Measurements from ENCODE around the gene RSPH4A. TPM values are rescaled to one million over a fixed set of nuclear protein-coding genes. Genes with fewer than 3 reads are reported as not detected.

Gene RSPH4A
- total RNA-seq, 1 donor from 2014 or later = 0.52 TPM

DNA sequence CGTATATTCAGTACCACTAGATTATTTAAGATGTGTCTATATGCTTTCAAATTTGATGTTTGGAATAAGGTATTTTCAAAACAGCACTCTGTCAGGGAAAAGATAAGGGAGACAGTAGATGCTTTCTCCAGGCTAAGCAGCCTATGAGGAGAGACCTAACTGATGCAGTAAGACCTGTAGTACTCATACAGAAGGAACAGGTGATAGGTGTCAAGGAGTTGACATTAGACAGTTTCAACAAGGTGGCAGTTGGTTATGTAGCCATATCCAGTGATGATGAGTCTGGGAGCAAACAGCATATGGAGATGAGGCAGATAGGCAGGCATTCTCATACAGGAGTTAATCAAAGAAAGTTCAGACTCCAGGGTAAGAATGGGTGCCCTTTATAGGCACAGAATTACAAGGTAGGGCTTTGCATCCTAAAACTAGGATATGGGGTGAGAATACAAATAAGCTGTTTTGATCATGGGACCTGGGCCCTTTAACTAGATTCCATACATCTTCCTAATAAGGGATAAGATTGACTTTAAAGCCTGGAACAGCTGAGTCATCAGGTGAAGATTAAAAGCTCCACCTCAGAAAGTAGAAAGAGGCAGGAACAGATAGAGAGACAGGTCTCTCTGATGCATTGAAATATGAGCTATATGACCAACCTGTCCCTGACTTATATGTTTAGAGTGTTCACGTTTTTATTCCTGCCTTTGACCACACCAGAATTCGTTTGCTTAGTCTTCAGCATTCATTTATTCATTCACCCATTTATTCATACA, 7.9 kb downstream of the RSPH4A start:
- H3K4me1 ChIP-seq (ENCODE audit: control insufficient read depth in 3 of 3, insufficient read depth in 3 of 3, low read length in 3 of 3) = no peaks in the 10 kb centered on the region
- no peak overlapping the region for H3K27ac ChIP-seq (ENCODE audit: low read depth, low read length)
- H3K27me3 ChIP-seq (ENCODE audit: control insufficient read depth in 3 of 3, insufficient read depth in 3 of 3, low read length in 3 of 3) = no peaks in the 10 kb centered on the region
- H3K36me3 ChIP-seq (ENCODE audit: control insufficient read depth in 3 of 3, insufficient read depth in 3 of 3, low read length in 3 of 3) = no peaks in the 10 kb centered on the region
- H3K9me3 ChIP-seq (ENCODE audit: control insufficient read depth in 3 of 3, low read length in 3 of 3) = no peaks in the 10 kb centered on the region
- no peak overlapping the region for H3K9ac ChIP-seq (ENCODE audit: low read depth in 1 of 3, low read length in 3 of 3)
- no peak overlapping the region for H3K4me3 ChIP-seq (ENCODE audit: low read length in 3 of 3)

DNA sequence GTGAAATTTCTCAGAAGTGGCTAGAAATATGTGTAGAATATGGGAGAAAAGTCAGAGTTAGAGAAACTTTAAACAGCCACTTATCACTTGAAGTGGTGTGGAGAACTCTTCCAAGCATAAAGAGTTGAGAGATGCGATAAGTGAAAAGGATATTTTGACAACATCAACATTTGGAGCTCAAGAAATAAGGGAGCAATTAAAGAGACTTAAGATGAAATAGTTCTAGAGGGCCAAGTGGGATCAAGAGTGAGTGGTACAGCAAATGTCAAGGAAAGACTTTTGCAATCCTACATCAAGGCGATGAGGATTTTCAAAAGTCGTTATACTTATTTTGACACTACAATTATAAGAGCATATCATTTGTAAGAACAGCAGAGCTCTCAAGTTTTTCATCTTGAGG, 9.6 kb downstream of the RSPH4A start:
- Histone ChIP-seq H3K4me1 (ENCODE audit: control insufficient read depth in 3 of 3, insufficient read depth in 3 of 3, low read length in 3 of 3) (no peaks in the 10 kb centered on the region), H3K9ac (ENCODE audit: low read depth in 1 of 3, low read length in 3 of 3) (no peak overlapping the region), H3K4me3 (ENCODE audit: low read length in 3 of 3) (no peak overlapping the region), H3K27me3 (ENCODE audit: control insufficient read depth in 3 of 3, insufficient read depth in 3 of 3, low read length in 3 of 3) (no peaks in the 10 kb centered on the region), H3K36me3 (ENCODE audit: control insufficient read depth in 3 of 3, insufficient read depth in 3 of 3, low read length in 3 of 3) (no peaks in the 10 kb centered on the region), H3K27ac (ENCODE audit: low read depth, low read length) (no peak overlapping the region), H3K9me3 (ENCODE audit: control insufficient read depth in 3 of 3, low read length in 3 of 3) (no peaks in the 10 kb centered on the region)

DNA sequence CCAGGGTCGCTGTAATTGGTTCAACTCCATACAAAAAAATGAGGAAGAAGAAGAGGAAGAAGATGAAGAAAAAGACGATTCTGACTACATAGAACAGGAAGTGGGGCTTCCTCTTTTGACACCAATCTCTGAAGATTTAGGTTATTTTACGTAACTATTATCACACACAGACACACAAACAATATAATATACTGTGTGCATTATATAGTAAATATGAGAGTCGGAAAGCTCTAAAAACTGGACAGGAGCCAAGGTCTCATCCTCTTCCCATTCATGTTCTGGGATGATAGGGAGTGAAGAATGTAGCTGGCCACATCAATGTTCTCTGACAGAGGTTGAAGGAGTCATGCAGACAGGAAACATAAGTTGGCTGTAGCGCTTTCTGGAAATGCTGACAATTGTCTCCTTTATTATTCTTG, 13.3 kb downstream of the RSPH4A start:
- Histone ChIP-seq H3K27ac (ENCODE audit: low read depth, low read length) (no peak overlapping the region), H3K4me1 (ENCODE audit: control insufficient read depth in 3 of 3, insufficient read depth in 3 of 3, low read length in 3 of 3) (no peaks in the 10 kb centered on the region), H3K4me3 (ENCODE audit: low read length in 3 of 3) (no peak overlapping the region), H3K9ac (ENCODE audit: low read depth in 1 of 3, low read length in 3 of 3) (no peak overlapping the region), H3K9me3 (ENCODE audit: control insufficient read depth in 3 of 3, low read length in 3 of 3) (no peaks in the 10 kb centered on the region), H3K27me3 (ENCODE audit: control insufficient read depth in 3 of 3, insufficient read depth in 3 of 3, low read length in 3 of 3) (no peaks in the 10 kb centered on the region), H3K36me3 (ENCODE audit: control insufficient read depth in 3 of 3, insufficient read depth in 3 of 3, low read length in 3 of 3) (peaks cover 0 to 5% (median 0%) of the 10 kb centered on the region in 3 donors)

DNA sequence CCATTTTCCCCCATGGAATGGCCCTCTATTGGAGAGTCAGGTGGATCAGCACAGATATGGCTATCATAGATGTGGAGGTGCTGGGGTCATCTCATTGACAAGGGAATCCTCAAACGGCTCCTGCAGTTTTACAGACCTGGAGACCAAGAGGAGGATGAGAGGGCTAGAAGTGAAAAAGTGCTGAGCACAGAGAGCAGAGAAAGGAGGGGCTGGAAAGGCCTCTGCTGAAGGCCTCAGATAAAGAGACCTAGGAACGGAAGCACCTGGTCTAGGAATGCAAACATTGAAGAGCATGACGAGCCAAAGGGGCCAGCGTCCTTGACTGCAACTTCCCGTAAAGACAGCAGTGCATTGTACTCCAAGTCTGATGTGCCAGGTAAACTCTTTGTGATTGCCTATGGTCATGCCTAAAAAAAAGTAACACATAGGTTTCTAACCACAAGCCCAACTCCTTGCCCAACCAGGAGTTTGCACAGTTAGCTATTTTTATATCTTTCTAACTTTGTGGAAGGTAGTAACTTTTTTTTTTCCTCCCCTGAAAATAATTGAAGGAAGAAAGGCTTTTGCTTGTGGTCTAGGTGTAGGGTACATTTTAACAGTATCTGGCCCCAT, 15.2 kb downstream of the RSPH4A start:
- no peaks in the 10 kb centered on the region for H3K4me1 ChIP-seq (ENCODE audit: control insufficient read depth in 3 of 3, insufficient read depth in 3 of 3, low read length in 3 of 3)

DNA sequence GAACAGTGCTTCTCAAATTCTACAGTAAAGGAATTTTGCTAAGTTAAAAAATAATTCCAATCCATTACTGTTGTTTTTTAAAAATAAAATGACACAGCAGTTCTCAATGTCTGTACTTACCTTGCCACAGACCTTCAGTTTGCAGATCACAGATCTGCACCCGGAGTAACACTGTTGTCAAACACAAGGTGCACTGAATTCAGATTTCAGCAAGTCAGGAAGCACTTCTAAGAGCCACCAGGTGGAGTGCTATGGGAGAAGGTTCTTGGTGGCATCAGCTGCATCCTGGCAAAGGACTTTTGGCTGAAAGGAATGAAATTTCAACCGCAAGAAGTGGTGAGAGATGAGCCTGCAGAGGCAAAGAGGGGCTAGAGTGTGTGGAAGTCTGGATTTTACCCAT, 17.4 kb downstream of the RSPH4A start:
- Histone ChIP-seq H3K4me3 (ENCODE audit: low read length in 3 of 3) (no peak overlapping the region), H3K4me1 (ENCODE audit: control insufficient read depth in 3 of 3, insufficient read depth in 3 of 3, low read length in 3 of 3) (no peaks in the 10 kb centered on the region), H3K36me3 (ENCODE audit: control insufficient read depth in 3 of 3, insufficient read depth in 3 of 3, low read length in 3 of 3) (peaks cover 0 to 5% (median 2%) of the 10 kb centered on the region in 3 donors), H3K9me3 (ENCODE audit: control insufficient read depth in 3 of 3, low read length in 3 of 3) (no peaks in the 10 kb centered on the region), H3K27ac (ENCODE audit: low read depth, low read length) (no peak overlapping the region), H3K9ac (ENCODE audit: low read depth in 1 of 3, low read length in 3 of 3) (no peak overlapping the region), H3K27me3 (ENCODE audit: control insufficient read depth in 3 of 3, insufficient read depth in 3 of 3, low read length in 3 of 3) (no peaks in the 10 kb centered on the region)

More for the DNA sequence above, 15.2 kb downstream of the RSPH4A start:
- no peak overlapping the region for H3K9ac ChIP-seq (ENCODE audit: low read depth in 1 of 3, low read length in 3 of 3)
- H3K9me3 ChIP-seq (ENCODE audit: control insufficient read depth in 3 of 3, low read length in 3 of 3) = no peaks in the 10 kb centered on the region
- H3K27me3 ChIP-seq (ENCODE audit: control insufficient read depth in 3 of 3, insufficient read depth in 3 of 3, low read length in 3 of 3) = no peaks in the 10 kb centered on the region
- peaks cover 0 to 5% (median 2%) of the 10 kb centered on the region in 3 donors for H3K36me3 ChIP-seq (ENCODE audit: control insufficient read depth in 3 of 3, insufficient read depth in 3 of 3, low read length in 3 of 3)
- H3K4me3 ChIP-seq (ENCODE audit: low read length in 3 of 3) = no peak overlapping the region
- no peak overlapping the region for H3K27ac ChIP-seq (ENCODE audit: low read depth, low read length)

DNA sequence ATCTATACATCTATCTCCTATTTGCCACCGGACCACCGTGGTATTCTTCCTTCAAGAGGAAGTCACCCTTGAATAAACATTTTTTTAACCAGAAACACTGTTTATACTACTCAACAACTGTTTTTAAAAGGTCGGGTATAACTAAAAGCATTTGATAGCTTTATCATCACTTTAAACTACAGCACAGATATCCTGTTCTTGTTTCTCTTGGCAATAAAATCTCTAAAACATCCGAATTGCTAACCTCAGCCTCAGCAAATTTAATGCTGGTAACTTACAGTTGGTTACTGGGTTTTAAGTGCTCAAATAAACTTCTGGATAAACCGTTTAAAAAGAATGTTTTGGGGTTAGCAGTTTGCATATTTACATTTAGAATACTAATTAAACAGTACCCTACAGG, 31.9 kb downstream of the RSPH4A start:
- H3K4me3 ChIP-seq (ENCODE audit: low read length in 3 of 3) = no peak overlapping the region
- H3K36me3 ChIP-seq (ENCODE audit: control insufficient read depth in 3 of 3, insufficient read depth in 3 of 3, low read length in 3 of 3) = peaks cover 0 to 12% (median 8%) of the 10 kb centered on the region in 3 donors
- no peak overlapping the region for H3K27ac ChIP-seq (ENCODE audit: low read depth, low read length)
- no peaks in the 10 kb centered on the region for H3K27me3 ChIP-seq (ENCODE audit: control insufficient read depth in 3 of 3, insufficient read depth in 3 of 3, low read length in 3 of 3)
- H3K9me3 ChIP-seq (ENCODE audit: control insufficient read depth in 3 of 3, low read length in 3 of 3) = no peaks in the 10 kb centered on the region
- no peaks in the 10 kb centered on the region for H3K4me1 ChIP-seq (ENCODE audit: control insufficient read depth in 3 of 3, insufficient read depth in 3 of 3, low read length in 3 of 3)
- H3K9ac ChIP-seq (ENCODE audit: low read depth in 1 of 3, low read length in 3 of 3) = no peak overlapping the region

DNA sequence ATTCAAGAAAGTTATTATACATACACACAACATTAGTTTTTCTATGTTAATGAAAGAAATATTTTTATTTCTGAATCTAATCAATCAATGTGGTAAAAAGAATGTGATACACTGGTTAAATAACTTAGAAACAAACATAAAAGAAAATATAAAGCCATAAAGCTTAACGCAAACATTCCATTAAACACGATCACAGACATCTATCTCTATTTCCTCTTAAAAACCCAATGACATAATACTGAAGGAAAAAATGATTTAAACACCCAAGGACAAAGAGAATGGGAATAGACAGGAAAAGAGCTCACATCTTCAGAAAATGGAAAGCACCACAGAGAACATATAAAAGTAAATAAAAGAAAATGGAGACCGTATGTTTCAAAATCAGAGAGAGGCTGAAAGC, 32.9 kb downstream of the RSPH4A start:
- H3K36me3 ChIP-seq (ENCODE audit: control insufficient read depth in 3 of 3, insufficient read depth in 3 of 3, low read length in 3 of 3) = peaks cover 0 to 12% (median 8%) of the 10 kb centered on the region in 3 donors
- no peaks in the 10 kb centered on the region for H3K9me3 ChIP-seq (ENCODE audit: control insufficient read depth in 3 of 3, low read length in 3 of 3)
- H3K27ac ChIP-seq (ENCODE audit: low read depth, low read length) = no peak overlapping the region
- no peaks in the 10 kb centered on the region for H3K27me3 ChIP-seq (ENCODE audit: control insufficient read depth in 3 of 3, insufficient read depth in 3 of 3, low read length in 3 of 3)
- no peak overlapping the region for H3K4me3 ChIP-seq (ENCODE audit: low read length in 3 of 3)
- H3K4me1 ChIP-seq (ENCODE audit: control insufficient read depth in 3 of 3, insufficient read depth in 3 of 3, low read length in 3 of 3) = no peaks in the 10 kb centered on the region
- no peak overlapping the region for H3K9ac ChIP-seq (ENCODE audit: low read depth in 1 of 3, low read length in 3 of 3)

DNA sequence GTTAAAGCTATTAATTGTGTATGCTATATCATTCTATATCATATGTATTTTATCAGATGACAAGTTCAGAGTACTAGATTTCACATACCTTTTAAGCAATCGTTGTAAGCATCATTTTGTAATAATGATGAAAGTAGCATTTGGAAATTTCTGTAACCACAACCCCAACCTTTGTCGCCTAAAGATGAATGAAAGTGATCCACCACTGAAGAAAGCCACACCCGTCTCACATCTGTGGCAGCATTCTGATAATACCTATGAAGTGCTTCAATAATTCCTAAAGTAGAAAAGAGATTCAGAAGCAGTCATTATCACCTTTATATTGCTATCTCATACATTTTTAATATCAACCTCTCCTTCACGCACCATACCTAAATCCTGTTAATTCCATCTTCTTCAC, 35.6 kb downstream of the RSPH4A start:
- H3K9me3 ChIP-seq (ENCODE audit: control insufficient read depth in 3 of 3, low read length in 3 of 3) = no peaks in the 10 kb centered on the region
- no peaks in the 10 kb centered on the region for H3K4me1 ChIP-seq (ENCODE audit: control insufficient read depth in 3 of 3, insufficient read depth in 3 of 3, low read length in 3 of 3)
- H3K9ac ChIP-seq (ENCODE audit: low read depth in 1 of 3, low read length in 3 of 3) = no peak overlapping the region
- H3K4me3 ChIP-seq (ENCODE audit: low read length in 3 of 3) = no peak overlapping the region
- no peak overlapping the region for H3K27ac ChIP-seq (ENCODE audit: low read depth, low read length)
- H3K27me3 ChIP-seq (ENCODE audit: control insufficient read depth in 3 of 3, insufficient read depth in 3 of 3, low read length in 3 of 3) = no peaks in the 10 kb centered on the region
- peaks cover 0 to 3% (median 2%) of the 10 kb centered on the region in 3 donors for H3K36me3 ChIP-seq (ENCODE audit: control insufficient read depth in 3 of 3, insufficient read depth in 3 of 3, low read length in 3 of 3)

DNA sequence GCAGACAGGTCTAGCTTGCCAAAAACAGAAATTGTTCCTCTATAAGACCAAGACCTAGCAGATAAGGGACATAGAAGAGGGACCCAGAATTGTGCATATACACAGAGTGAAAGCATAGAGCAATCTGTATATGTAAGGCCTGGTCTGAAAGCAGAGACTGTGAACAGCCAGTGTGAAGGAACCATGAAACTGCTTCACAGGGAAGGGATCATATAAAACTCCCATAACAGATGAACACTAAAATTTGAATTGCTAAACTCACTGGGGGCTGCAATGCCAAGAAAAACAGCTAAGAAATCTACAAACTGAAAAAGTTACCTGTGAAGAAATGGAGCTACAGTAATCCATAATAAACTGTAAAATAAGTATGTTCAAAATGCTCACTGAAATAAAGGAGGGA, 45.3 kb downstream of the RSPH4A start:
- Histone ChIP-seq H3K27ac (ENCODE audit: low read depth, low read length) (no peak overlapping the region), H3K27me3 (ENCODE audit: control insufficient read depth in 3 of 3, insufficient read depth in 3 of 3, low read length in 3 of 3) (no peaks in the 10 kb centered on the region), H3K9ac (ENCODE audit: low read depth in 1 of 3, low read length in 3 of 3) (no peak overlapping the region)

DNA sequence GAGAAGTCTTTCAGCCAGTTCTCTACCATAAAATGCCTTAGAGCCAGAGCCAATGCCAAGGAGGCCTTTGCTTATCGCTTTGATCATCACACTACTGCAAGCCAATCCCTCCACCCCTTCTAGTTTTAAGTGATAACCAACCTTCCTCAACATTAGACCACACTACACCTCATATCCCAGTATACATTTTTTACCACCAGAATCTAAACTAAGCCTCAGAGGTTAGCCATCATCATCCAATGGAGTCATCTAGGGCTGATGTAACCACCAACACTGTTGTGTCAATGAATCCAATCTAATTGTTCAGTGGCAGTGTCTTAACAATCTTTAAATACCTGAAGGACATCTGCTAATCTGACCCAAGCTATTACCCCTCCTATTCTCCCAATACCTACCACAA, 45.9 kb downstream of the RSPH4A start:
- no peaks in the 10 kb centered on the region for H3K9me3 ChIP-seq (ENCODE audit: control insufficient read depth in 3 of 3, low read length in 3 of 3)
- H3K27me3 ChIP-seq (ENCODE audit: control insufficient read depth in 3 of 3, insufficient read depth in 3 of 3, low read length in 3 of 3) = no peaks in the 10 kb centered on the region
- peaks cover 0 to 5% (median 0%) of the 10 kb centered on the region in 3 donors for H3K36me3 ChIP-seq (ENCODE audit: control insufficient read depth in 3 of 3, insufficient read depth in 3 of 3, low read length in 3 of 3)
- no peak overlapping the region for H3K27ac ChIP-seq (ENCODE audit: low read depth, low read length)
- peaks cover 5 to 12% (median 7%) of the 10 kb centered on the region in 3 donors for H3K4me1 ChIP-seq (ENCODE audit: control insufficient read depth in 3 of 3, insufficient read depth in 3 of 3, low read length in 3 of 3)
- H3K9ac ChIP-seq (ENCODE audit: low read depth in 1 of 3, low read length in 3 of 3) = no peak overlapping the region
- no peak overlapping the region for H3K4me3 ChIP-seq (ENCODE audit: low read length in 3 of 3)

More for the DNA sequence above, 45.3 kb downstream of the RSPH4A start:
- H3K36me3 ChIP-seq (ENCODE audit: control insufficient read depth in 3 of 3, insufficient read depth in 3 of 3, low read length in 3 of 3) = peaks cover 0 to 5% (median 0%) of the 10 kb centered on the region in 3 donors
- H3K9me3 ChIP-seq (ENCODE audit: control insufficient read depth in 3 of 3, low read length in 3 of 3) = no peaks in the 10 kb centered on the region
- H3K4me1 ChIP-seq (ENCODE audit: control insufficient read depth in 3 of 3, insufficient read depth in 3 of 3, low read length in 3 of 3) = peaks cover 3 to 9% (median 4%) of the 10 kb centered on the region in 3 donors
- H3K4me3 ChIP-seq (ENCODE audit: low read length in 3 of 3) = no peak overlapping the region

All from skeletal muscle tissue (tissue), 4 donors.